GM12878 (cell line): Measurements from ENCODE around the gene LIPE. TPM values are rescaled to one million over a fixed set of nuclear protein-coding genes. Genes with fewer than 3 reads are reported as not detected.
A peak's percentile ranks its signal among the peaks of the same experiment; 100 is the strongest.

Experiments
- ASH2L ChIP-seq: fragments of 300-600, 200-600 bp; sonication (generic); IDR thresholded peaks from 2 replicates; pipeline ENCODE4 v1.6.1; 2017; ENCODE audit warnings: low read depth, mild to moderate bottlenecking, borderline replicate concordance
- ATF7 ChIP-seq: fragments of 450-650 bp; IDR thresholded peaks from 2 replicates; pipeline ENCODE4 v1.6.1; 2016; ENCODE audit warnings: low read depth, mild to moderate bottlenecking
- E2F4 ChIP-seq: IDR thresholded peaks from 2 replicates; pipeline ENCODE4 v1.6.1; 2012; ENCODE audit warnings: low read depth, low read length, improper control_type of control experiment
- E4F1 ChIP-seq: fragments of 450-650 bp; IDR thresholded peaks from 2 replicates; pipeline ENCODE4 v1.6.1; 2018; ENCODE audit warnings: borderline replicate concordance, mild to moderate bottlenecking; ENCODE audit not compliant: partially characterized antibody
- EGR1 ChIP-seq, 2 experiments: IDR thresholded peaks; 1 replicate in 1 of 2; 2 replicates in 1 of 2; pipeline ENCODE4 v1.6.1; 2011 to 2012; ENCODE audit warnings: low read depth in 2 of 2, low read length in 2 of 2, borderline replicate concordance in 1 of 2, mild to moderate bottlenecking in 1 of 2, moderate library complexity in 1 of 2
- ETV6 ChIP-seq, 2 experiments: fragments of 450-650 bp in 1 of 2; IDR thresholded peaks in 1 of 2; conservative IDR thresholded peaks in 1 of 2; 2 replicates each; pipeline ENCODE4 v1.6.1; 2014; ENCODE audit warnings: antibody characterized with exemption in 1 of 2, borderline replicate concordance in 1 of 2, low read depth in 1 of 2, mild to moderate bottlenecking in 1 of 2, moderate library complexity in 1 of 2
- FOXM1 ChIP-seq: IDR thresholded peaks from 2 replicates; pipeline ENCODE4 v1.6.1; 2012; ENCODE audit warnings: low read depth, mild to moderate bottlenecking, inconsistent platforms, low read length, moderate library complexity
- GABPA ChIP-seq: IDR thresholded peaks from 2 replicates; pipeline ENCODE4 v1.6.1; 2014; ENCODE audit warnings: antibody characterized with exemption, low read depth, mild to moderate bottlenecking, inconsistent platforms
- HDAC2 ChIP-seq: fragments of 200-600 bp; sonication (generic); IDR thresholded peaks from 2 replicates; pipeline ENCODE4 v1.6.1; 2017
- HDAC6 ChIP-seq: fragments of 200-600 bp; sonication (generic); IDR thresholded peaks from one replicate; pipeline ENCODE4 v1.8.0; 2017; ENCODE audit warnings: antibody characterized with exemption; ENCODE audit not compliant: unreplicated experiment
- HSF1 ChIP-seq: fragments of 150-350 bp; IDR thresholded peaks from 2 replicates; pipeline ENCODE4 v1.6.1; 2014; ENCODE audit warnings: mild to moderate bottlenecking, low read depth, low read length
- NFYA ChIP-seq: IDR thresholded peaks from 2 replicates; pipeline ENCODE4 v1.6.1; 2011; ENCODE audit warnings: low read depth, mild to moderate bottlenecking, low read length, improper control_type of control experiment, borderline replicate concordance
- PAX5 ChIP-seq: IDR thresholded peaks from 2 replicates; pipeline ENCODE4 v1.6.1; 2011; ENCODE audit warnings: low read depth, low read length, borderline replicate concordance
- POLR2AphosphoS5 ChIP-seq: IDR thresholded peaks from 2 replicates; pipeline ENCODE4 v1.6.1; 2011; ENCODE audit warnings: mild to moderate bottlenecking, low read length, inconsistent platforms
- RAD51 ChIP-seq: fragments of 450-650 bp; IDR thresholded peaks from 2 replicates; pipeline ENCODE4 v1.6.1; 2016; ENCODE audit warnings: moderate library complexity, mild to moderate bottlenecking, inconsistent platforms
- RELA ChIP-seq: fragments of 450-650 bp; IDR thresholded peaks from 2 replicates; pipeline ENCODE4 v1.8.0; 2014; ENCODE audit warnings: borderline replicate concordance; ENCODE audit not compliant: partially characterized antibody
- SP1 ChIP-seq: IDR thresholded peaks from one replicate; pipeline ENCODE4 v1.6.1; 2011; ENCODE audit warnings: low read depth, low read length
- WRNIP1 ChIP-seq: IDR thresholded peaks from 2 replicates; pipeline ENCODE4 v1.6.1; 2011; ENCODE audit warnings: low read depth, low read length, improper control_type of control experiment, borderline replicate concordance
- ZBTB4 ChIP-seq: fragments of 450-650 bp; formaldehyde crosslinking; IDR thresholded peaks from 2 replicates; pipeline ENCODE4 v1.4.0; 2022; ENCODE audit warnings: mild to moderate bottlenecking, moderate library complexity
- ZNF274 ChIP-seq: IDR thresholded peaks from one replicate; pipeline ENCODE4 v1.8.0; 2011; ENCODE audit not compliant: insufficient read length, insufficient read depth
- polyA plus RNA-seq, 11 experiments: library from polyadenylated mRNA; depleted of rRNA in 4 of 11; unstranded in 6 of 11; stranded (reverse) in 5 of 11; fragments of >200 nt; fragmentation: Nextera tagmentation in 4 of 11; fragmentation: Illumina TruSeq in 1 of 11; extraction: Ambion mirVana in 4 of 11; extraction: Trizol in 1 of 11; gene quantifications; 1 replicate in 1 of 11; 2 replicates in 10 of 11; pipeline versions ENCODE4 v1.2.1 to v1.2.3, GENCODE V29; 2011 to 2016; ENCODE audit warnings: inconsistent platforms in 2 of 11, missing spikeins in 2 of 11, low read depth in 1 of 11
- total RNA-seq, 4 experiments: library from RNA; depleted of rRNA in 3 of 4; stranded (reverse); fragments of >200 nt in 3 of 4; fragmentation: Illumina TruSeq in 1 of 4; extraction: Trizol in 1 of 4; gene quantifications; 2 replicates each; pipeline versions ENCODE4 v1.2.1 to v1.2.3, GENCODE V29; 2013 to 2021

The LIPE gene
- total and polyA plus RNA-seq, 10 of the 15 experiments (the other 5 are each of a cell fraction or from before 2014, with no cell fraction given): 0.02 to 33.3 (median 9.5) TPM

- TF ChIP-seq E4F1: peak; percentile 44
- no peak for TF ChIP-seq PAX5
- no peak for TF ChIP-seq E2F4
- no peak for TF ChIP-seq RAD51
- peak in 1 of 2 experiments; percentile 31; a peak in 1 of 3 replicates for TF ChIP-seq EGR1 (IDR thresholded peaks at IDR 0.05; ENCODE audit: borderline replicate concordance in 1 of 2, low read depth in 2 of 2, low read length in 2 of 2)
- TF ChIP-seq WRNIP1: no peak
- no peak for TF ChIP-seq HSF1
- TF ChIP-seq HDAC2: no peak
- no peak for TF ChIP-seq POLR2AphosphoS5
- TF ChIP-seq RELA: no peak
- no peak for TF ChIP-seq NFYA
- no peak for TF ChIP-seq ASH2L
- no peak for TF ChIP-seq ZNF274
- no peak for TF ChIP-seq HDAC6
- TF ChIP-seq GABPA: no peak
- no peak for TF ChIP-seq SP1
- TF ChIP-seq ETV6 (conservative IDR thresholded peaks at IDR 0.05 in 1 of 2, IDR thresholded peaks at IDR 0.05 in 1 of 2; ENCODE audit: borderline replicate concordance in 1 of 2, low read depth in 1 of 2): peak in 1 of 2 experiments; percentile 90; a peak in 2 of 4 replicates
- peak; percentile 68 for TF ChIP-seq ATF7
- peak; percentile 59 for TF ChIP-seq FOXM1
- no peak for TF ChIP-seq ZBTB4 (CRISPR knock-in tag)
Observed at GRCh38 chr19:42450314-42450934, 23.2 kb upstream of the LIPE start (continued).
